ENCODE measurements around the gene TEX53.

The TEX53 gene

DNA sequence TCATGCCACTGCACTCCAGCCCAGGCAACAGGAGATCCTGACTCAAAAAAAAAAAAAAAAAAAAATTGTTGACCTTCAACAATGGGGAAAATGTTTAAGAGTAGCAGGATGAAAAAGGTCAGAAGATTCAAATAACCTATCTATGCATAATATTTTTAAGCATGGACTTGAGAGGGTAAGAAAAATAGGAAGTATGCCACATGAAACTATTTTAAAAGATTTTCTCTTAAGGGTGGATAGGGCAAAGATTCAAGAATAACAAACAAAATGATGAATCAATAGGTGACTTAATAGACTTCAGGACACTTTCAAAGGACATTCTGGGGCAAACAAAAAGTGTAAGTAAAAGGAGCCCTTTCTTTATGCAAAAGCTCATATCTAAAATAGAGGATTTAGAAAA, 21.2 kb upstream of the TEX53 start:
- no peak for DNase-seq

DNA sequence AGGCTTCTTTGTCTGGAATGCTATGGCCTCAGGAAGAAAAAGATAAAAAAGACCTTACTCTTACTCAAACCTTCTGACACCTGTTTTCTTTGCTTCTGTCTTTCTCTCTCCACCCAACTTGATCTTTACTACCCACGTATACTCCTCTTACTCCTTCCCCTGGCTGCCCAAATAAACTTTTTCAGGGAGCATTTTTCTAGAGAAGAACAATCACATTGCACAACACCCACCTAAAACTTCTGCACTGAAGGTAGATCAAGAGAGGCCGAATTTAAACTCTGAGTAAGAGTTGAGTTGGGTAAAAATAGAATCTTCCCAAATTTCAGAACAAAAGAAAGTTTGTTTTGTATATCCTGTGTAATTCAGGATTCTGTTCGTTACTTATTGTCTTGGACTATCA, 20.5 kb upstream of the TEX53 start:
- DNase-seq, result no peak

DNA sequence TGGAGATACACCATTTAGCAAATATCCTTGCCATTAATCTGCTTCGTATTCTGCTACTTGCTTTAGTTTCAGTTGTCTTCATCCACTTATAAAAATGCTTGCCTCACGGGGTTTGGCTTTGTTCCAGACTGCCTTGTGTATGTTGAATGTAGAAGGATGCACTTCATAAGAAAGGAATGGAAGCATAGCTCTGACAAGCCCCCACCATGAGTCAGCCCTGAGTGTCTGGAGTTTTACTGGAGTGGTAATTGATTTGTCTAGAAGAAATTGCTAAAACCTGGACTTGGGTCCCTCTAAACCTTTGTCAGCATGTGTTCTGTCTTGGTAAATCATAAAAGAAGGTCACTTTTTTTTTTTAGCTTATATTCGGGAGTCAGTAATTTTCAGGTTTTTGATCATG, 19.8 kb upstream of the TEX53 start:
- peak; percentile 68 for DNase-seq

DNA sequence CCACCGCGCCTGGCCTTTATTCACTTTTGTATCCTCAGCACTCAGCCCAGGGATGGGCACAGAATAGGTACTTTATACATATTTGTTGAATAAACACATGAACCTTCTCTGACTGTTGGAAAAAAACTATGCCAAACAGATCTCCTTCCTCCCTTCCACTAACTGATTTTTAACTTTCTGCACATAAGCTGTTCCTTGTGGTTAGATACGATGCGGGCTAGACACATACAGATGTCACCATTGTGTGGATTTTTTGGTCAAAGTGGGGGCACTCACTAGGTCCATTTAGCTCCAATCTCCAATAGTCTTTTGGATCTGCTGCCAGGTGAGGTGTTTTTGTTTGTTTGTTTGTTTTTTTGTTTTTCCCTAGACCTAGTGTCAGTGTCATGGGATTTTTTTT, 19.3 kb upstream of the TEX53 start:
- no peak for DNase-seq

DNA sequence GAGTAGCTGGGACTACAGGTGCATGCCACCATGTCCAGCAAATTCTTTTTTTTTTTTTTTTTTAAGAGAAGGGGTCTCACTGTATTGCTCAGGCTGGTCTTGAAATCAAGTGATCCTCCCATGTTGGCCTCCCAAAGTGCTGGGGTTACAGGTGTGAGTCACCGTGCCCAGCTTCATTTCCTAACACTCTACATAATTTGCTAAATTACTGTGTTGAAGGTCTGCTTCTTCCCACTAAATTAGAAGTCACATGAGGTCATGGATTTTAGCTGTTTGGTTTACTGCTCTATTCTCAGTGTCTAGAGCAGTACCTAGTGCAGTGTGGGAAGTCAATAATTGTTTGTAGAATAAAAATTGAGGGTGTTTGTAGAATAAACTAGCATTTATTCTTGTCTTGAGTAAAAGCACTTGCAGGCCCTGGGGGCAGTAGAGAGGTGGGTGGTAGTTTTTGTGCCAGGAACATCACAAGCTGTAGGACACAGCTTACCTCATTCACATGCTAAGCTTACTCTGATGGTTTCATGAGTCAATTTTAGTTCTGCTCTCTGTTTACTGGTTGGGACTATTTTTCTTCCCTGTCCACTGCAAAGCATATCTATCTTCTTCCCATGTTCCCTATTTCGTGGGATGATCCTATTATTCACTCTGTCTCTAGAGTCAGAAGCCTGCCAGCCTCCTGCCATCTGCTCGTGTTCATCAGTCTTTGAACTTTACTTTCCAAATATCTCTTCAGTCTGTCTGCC, 17.4 kb upstream of the TEX53 start:
- peak; percentile 70 for DNase-seq

DNA sequence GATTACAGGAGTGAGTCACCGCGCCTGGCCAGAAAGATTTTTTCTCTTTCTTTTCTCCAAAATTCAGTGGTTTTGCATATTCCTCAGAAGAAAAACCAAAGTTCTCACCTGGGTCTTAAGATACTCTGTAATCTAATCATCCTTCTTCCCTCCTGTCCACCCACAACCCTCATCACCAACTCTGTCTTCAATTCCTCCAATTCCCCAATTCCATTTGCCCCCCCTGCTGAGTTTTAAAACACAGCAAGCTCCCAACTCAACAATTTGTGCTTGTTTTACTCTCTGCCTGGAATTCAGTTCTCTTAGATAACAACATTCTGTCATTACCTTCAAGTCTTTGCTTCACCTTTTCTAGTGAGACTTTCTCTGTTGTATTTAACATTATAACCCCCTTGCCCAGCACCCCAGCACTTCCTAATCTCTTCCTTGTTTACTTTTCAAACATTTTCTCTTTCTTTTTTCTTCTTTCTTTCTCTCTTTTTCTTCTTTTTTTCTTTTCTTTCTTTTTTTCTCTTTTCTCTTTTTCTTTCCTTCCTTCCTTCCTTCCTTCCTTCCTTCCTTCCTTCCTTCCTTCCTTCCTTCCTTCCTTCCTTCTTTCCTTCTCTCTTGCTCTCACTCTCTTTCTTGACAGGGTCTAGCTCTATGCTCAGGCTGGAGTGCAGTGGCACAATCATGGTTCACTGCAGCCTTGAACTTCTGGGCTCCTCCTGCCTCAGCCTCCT, 16.6 kb upstream of the TEX53 start:
- DNase-seq, result no peak

DNA sequence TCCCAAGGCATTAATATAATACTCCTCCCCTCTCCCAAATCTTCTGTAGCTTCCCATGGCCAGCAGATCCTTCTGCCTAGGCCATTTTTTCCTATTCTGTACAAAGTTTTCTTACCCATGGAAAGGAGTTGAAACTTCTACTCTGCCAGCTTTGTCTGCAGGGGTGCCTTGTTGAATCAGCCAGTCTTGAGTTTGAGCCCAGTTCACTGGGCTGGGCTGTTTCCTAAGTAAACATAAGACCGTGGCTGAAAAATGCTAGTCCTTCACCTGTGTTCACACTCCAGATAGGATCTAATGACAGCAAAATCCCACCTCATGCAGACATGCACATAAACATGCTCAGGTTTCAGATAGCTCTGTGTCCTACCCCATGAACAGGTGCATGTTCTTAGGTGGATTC, 14.0 kb upstream of the TEX53 start:
- DNase-seq, result no peak

DNA sequence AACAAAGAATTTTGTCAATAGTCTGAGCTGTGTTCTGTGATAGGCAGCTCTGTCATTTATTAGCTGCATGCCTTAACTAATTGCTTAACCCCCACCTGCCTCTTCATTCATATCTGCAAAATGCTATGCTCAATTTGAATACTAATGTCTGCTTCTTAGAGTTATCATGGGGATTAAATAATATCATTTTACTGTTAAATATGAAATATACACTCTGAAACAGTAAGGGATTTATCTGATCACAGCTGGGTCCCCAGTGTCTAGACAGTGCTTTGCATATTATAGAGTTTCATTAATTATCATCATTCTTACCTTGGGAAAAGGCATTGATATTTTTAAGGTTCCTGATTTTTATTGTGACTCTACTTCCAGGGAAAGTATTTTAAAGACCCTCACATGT, 12.4 kb upstream of the TEX53 start:
- DNase-seq, result no peak

DNA sequence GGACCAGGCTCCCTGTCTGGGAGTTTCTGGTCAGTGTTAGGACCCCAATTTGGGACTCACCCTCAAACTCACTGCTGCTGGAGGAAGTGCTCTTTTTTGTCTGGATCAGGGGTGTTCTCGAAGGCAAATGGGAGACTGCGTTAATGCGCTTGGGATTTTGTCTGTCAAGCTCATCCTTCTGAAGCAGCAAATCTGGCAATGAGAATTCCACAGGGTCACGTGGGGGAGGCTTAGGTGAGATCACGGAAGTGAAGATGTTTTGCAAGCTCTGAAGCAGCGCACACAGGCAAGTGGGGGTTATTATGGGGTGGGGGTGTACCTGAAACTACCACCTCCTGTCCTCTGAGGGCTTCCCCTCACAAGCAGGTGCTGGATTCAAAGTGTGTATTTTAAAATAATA, 10.5 kb upstream of the TEX53 start:
- DNase-seq, result peak; percentile 73

DNA sequence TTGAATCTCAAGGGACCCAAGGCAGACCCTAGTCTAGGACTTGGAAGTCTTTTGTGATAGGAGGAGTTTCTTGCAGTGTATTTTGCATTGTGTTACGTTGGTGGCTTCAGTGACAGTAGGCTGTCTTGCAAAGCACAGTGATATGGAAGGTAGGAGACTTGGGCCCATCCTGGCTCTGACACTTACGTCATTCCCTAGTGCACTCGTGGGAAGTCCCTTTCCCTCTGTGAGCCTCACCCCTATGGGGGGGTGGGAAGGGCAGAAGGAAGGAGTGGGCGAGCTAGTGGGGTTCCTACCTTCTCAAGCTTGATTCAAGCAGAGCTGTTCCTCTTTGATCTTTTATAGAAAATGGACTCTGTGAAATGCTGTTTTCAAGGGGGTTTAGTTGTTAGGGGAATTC, 9.2 kb upstream of the TEX53 start:
- no peak for DNase-seq

DNA sequence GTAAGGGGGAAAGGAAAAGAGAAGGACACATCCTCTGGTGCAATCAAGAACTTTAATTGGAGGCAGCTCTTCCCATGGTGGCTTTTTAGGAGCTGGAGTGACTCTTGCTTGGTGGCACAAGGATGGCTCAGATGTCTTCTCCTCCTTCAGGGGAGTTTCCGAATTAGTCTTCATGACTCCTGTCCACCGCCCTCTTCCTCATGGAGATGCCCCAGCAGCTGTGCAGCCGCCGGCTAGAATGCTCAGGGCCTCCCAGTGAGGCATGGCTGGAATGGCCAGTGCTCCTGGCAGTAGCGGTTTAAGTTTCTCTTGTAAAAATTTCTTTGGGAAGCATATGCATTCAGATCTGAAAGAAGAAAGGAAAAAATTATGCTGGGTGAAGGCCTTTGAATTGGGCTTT, 8.8 kb upstream of the TEX53 start:
- DNase-seq, result no peak

DNA sequence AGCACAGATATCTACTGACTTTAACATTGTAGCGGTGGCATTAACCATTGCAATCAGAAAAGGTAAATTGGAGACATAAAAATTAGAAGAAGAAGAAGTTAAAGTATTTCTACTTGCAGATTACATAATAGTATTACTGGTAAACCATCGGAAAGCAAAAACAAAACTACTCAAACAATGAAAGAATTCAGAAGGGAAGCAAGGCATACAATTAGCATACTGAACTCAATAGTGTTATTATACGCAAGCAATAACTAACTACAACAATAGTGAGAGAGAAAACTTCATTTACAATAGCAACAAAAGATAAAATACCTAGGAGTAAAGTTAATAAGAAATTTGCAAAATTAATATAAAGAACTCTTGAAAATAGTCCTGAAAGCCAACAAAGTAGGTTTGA, 6.6 kb upstream of the TEX53 start:
- DNase-seq, result no peak

DNA sequence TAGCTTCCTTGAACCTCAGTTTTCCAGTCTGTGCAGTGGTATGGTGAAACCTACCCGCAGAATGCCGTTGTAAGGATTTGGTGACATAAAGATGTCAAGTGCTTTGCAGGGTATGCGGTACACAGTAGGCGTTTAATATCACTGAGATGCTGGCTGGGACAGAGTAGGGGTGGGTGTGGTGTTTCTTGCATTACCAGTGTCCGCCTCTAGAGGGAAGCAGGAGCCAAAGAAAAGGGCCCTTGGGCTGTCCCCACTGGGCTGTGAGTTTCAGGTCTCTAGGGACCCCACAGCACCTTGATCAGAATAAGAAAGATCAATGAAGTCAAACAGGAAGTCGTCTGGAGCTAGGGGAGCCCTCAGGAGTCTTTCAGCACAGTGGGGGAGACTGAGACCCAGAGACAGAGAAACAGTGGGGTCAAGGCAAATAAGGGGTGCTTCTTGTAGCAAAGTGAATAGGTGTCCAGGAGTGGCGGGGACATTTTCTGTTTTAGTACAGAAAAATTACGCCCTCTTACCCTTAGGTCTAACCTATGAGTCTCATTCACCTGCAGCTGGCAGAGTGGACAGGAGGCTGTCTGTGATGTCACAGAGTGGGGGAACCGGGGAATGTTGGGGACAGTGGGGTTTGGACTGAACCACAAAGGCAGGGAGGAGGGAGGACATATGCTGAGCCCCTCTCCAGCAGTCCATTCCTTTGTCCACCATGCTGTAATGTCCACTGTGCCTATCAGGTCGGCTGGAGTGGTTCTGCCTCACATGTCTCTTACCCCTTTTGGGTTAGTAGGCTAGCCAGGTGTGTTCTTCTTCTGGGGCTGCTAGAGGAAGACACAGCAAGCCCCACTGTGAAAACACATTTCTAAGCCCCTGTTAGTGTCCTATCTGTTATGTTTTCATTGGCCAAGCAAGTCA, 4.7 kb upstream of the TEX53 start:
- DNase-seq, result peak; percentile 81

DNA sequence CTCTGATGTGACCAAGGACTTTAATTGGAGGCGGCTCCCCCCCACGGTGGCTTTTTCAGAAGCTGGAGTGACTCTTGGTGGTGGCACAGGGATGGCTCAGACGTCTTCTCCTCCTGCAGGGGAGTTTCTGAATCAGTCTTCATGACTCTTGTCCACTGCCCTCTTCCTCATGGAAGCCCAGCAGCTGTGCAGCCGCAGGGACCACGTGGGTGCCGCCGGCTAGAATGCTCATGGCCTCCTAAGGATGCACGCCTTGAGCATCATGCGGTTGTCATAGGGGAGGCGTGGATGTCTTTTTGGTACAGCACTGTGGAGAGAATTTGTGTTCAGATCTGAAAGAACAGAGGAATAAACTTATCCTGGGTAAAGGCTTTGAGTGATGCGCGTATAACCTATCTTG, 1.3 kb downstream of the TEX53 start:
- no peak for DNase-seq

DNA sequence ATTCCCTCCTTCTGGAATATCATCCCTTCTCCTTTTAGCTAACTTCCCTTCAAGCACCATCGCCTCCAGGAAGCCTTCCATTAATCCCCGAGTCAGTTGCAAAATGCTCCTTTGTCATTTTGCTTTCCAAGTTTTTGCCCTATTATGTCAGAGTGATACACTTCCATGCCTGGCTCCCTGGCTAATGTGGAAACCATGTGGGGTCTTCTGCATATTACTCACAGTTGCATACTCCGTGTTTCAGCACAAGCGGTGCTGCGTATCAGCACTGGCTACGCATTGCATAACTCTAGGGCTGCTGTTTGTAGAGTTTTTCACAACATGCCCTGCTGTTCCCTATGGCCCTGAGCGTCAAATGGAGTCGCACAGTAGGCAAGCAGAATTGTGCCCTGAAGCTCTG, 1.9 kb downstream of the TEX53 start:
- DNase-seq, result no peak

DNA sequence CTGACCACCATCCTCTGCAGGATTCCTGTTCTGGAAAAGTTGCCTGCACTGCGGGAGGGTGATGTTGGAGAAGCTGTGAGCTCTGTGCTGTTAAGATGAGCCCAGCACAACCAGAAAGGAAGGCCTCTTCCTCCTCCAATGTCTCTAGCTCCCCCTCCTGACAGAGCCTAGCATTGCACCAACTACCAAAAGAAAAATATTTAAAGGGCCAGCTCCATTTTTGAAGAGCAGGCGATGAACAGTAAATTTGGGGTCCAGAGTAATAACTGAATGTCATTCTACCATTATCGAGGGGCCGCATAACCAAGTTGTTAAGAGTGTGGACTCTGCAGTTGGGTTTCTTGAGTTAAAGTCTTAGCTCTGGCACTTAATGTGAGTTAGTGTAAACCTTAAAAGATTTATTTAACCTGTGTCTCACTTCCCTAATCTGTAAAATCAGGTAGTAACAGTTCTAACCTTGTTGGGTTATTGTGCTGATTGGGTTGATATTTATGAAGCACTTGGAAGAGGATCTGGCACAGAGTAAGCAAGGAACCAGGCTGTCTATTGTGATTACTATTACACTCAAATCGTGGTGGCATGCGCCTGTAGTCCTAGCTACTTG, 3.9 kb downstream of the TEX53 start:
- peak; percentile 88 for DNase-seq

DNA sequence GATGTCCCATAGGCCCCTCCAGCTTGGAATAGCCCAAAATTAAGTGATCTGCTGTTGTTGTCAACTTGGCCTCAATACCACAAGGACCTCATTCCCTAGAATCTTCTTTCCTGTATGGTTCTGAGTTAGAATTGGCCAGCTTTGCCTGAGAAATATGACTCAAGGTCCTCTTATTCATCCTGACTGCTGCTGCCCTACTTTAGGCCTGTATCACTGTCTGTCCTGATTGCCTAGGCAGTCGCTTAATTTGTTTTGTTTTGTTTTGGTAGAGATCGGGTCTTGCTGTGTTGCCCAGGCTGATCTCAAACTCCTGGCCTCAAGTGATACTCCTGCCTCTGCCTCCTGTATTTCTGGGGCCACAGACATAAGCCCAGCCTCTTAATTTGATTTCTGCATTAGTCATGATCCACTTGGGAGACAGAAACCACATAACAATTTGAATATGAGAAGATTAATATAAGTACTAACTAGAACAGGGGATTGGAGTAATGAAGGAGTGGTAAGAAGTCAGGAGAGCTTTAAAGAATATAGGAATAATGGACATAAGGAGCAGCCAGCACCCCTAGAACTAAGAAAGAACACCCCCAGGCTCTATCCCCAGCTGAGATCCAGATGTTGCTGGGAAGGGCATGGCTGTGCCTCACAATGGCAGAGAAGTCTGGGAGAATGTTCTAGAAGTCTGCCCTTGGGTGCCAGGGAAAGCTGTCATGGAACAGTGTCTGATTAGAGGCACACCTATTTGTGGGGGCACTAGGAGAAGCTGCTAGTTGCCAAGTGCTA, 4.6 kb downstream of the TEX53 start:
- no peak for DNase-seq

DNA sequence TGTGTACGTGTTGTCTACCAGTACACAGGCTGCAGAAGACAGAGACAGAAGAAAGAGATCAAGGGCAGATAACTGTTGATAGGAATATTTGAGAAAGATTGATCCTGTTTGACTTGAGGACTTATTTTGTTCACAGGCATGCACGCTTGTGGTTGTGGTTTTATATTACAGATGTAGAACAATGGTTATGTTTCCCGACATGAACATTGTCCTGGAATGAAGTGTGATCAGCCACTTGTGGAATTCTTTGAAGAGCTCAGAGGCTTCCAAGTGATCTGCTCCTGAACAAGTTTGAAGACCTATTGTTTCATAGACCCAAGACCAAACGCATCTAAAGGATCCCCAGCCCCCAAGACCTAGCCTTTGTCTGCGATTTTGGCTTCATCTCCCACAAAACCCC, 13.7 kb downstream of the TEX53 start:
- DNase-seq, result no peak

DNA sequence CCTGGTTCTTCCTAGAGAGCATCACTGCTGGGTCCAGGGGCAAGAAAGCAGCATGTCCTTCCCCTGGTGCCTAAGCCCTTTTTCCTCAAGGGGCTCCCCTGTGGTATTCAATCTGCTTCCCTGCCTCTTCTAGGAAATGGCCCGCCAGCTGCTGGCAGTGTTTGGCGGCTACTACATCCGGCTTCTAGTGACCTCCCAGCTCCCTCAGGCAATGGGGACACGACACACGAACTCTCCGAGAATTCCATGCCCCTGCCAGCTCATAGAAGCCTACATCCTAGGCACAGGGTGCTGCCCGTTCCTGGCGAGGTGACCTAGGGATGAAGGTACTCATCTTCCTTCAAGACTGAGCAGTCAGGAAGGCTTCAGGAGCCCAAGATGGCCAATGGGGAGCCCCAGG, 14.6 kb downstream of the TEX53 start:
- no peak for DNase-seq

DNA sequence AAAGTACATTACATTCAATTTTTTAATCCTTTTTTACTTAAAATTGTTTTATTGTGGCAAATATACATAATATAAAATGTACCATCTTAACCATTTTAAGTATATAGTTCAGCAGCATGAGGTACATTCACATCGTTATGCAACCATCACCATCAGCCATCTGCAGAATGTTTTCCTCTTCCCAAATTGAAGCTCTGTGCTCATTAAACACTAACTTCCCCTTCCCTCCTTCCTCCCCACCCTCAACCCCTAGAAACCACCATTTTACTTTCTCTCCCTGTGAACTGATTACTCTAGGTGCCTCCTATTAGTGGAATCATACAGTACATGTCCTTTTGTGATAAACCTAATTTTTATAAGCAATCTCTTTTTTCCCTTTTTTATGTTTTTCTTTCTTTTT, 15.6 kb downstream of the TEX53 start:
- no peak for DNase-seq

DNA sequence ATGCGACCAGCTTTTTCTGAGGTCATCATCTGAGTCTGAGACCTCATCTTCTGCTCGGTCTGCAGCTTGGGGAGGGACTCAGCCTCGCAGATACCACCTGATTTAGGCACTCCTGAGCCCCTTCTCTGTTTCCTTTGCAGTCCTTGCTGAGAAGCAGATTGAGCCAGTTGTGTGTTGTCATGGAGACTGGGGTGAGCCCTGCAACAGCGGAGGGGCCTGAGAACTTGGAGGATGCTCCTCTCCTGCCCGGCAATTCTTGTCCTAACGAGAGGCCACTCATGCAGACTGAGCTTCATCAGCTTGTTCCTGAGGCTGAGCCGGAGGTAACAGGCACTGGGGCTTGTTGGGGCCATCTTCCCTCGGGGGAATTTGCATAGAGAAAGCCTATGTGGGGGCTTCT, 19.2 kb downstream of the TEX53 start:
- no peak for DNase-seq

DNA sequence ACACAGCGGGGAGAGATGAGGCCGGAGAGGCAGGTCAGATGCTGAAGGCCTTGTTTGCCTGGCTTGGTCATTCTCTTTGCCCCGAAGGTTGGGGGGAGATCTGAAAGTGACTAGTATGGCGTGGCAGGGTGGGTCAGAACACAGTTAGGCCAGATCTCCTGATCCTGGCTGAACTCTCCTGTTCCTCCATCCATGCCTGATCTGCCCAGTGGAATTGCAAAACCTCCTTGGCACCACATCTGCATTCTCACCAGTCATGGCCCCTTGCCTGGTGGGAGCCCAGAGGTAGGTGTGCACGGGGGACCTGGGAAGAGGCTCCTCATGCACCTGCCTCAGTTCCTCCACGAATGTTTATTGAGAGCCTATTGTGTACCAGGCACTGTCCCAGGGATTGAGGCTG, 23.2 kb downstream of the TEX53 start:
- DNase-seq, result no peak
